VCaP (cell line): ENCODE measurements around the gene RHBDD1.

Experiments used
- H3K27ac ChIP-seq: fragments of 450-650 bp; 2 replicates; pipeline ENCODE4 v1.5.1; 2017
- CTCF ChIP-seq: fragments of 450-650 bp; conservative IDR thresholded peaks from 2 replicates; pipeline ENCODE4 v1.5.1; 2017; ENCODE audit warnings: mild to moderate bottlenecking, moderate library complexity

RHBDD1 gene

GRCh38 chr2:226934546-226935201, 98.8 kb downstream of the RHBDD1 start:
- TF ChIP-seq CTCF: no peak
- H3K27ac ChIP-seq: no peak overlapping the region

GRCh38 chr2:226943862-226944620, 108.2 kb downstream of the RHBDD1 start:
- no peak overlapping the region for H3K27ac ChIP-seq
- no peak for TF ChIP-seq CTCF

- H3K27ac ChIP-seq: no peak overlapping the region
- TF ChIP-seq CTCF: no peak
Measured at GRCh38 chr2:226953206-226953605, 117.4 kb downstream of the RHBDD1 start.

- TF ChIP-seq CTCF: no peak
- H3K27ac ChIP-seq: no peak overlapping the region
Measured at GRCh38 chr2:226953826-226954225, 118.0 kb downstream of the RHBDD1 start.

GRCh38 chr2:226956659-226957058, 120.8 kb downstream of the RHBDD1 start:
- H3K27ac ChIP-seq: no peak overlapping the region
- TF ChIP-seq CTCF: no peak

GRCh38 chr2:226959418-226959817, 123.6 kb downstream of the RHBDD1 start:
- no peak overlapping the region for H3K27ac ChIP-seq
- no peak for TF ChIP-seq CTCF

GRCh38 chr2:226962176-226962773, 126.4 kb downstream of the RHBDD1 start:
- TF ChIP-seq CTCF: no peak
- H3K27ac ChIP-seq: no peak overlapping the region
